ENCODE measurements around the gene MMP25. TPM values are rescaled to one million over a fixed set of nuclear protein-coding genes. Genes with fewer than 3 reads are reported as not detected.

Gene MMP25
- total RNA-seq, 1 experiment from 2014 or later = 0.15 TPM

GRCh38 chr16:3084969-3085670, 38.8 kb downstream of the MMP25 start:
- H3K9me3 ChIP-seq (ENCODE audit: low read length) = no peaks in the 10 kb centered on the region
- H3K4me3 ChIP-seq (ENCODE audit: low read length) = no peak overlapping the region
- H3K27ac ChIP-seq (ENCODE audit: low read length) = no peak overlapping the region
- H3K79me2 ChIP-seq (ENCODE audit: low read length) = no peaks in the 10 kb centered on the region
- no peaks in the 10 kb centered on the region for H3K9me2 ChIP-seq (replicated peaks; ENCODE audit: insufficient read depth, low read length)
- H3K4me2 ChIP-seq (ENCODE audit: low read depth, low read length, poor library complexity, severe bottlenecking) = no peak overlapping the region
- no peaks in the 10 kb centered on the region for H3K36me3 ChIP-seq (ENCODE audit: insufficient read depth, low read length)
- no peak for DNase-seq
- H4K20me1 ChIP-seq (ENCODE audit: insufficient read depth, low read depth, low read length) = no peaks in the 10 kb centered on the region
- no peak overlapping the region for H2AFZ ChIP-seq (ENCODE audit: low read length)
- H3K9ac ChIP-seq (ENCODE audit: low read length) = no peak overlapping the region
- no peaks in the 10 kb centered on the region for H3K27me3 ChIP-seq (ENCODE audit: low read length)
- H3K4me1 ChIP-seq (ENCODE audit: low read length) = no peaks in the 10 kb centered on the region

- no peaks in the 10 kb centered on the region for H3K4me1 ChIP-seq (ENCODE audit: low read length)
- no peak overlapping the region for H3K4me3 ChIP-seq (ENCODE audit: low read length)
- DNase-seq = no peak
- H3K27me3 ChIP-seq (ENCODE audit: low read length) = no peaks in the 10 kb centered on the region
- no peak overlapping the region for H2AFZ ChIP-seq (ENCODE audit: low read length)
- H3K4me2 ChIP-seq (ENCODE audit: low read depth, low read length, poor library complexity, severe bottlenecking) = no peak overlapping the region
- H3K79me2 ChIP-seq (ENCODE audit: low read length) = no peaks in the 10 kb centered on the region
- no peaks in the 10 kb centered on the region for H4K20me1 ChIP-seq (ENCODE audit: insufficient read depth, low read depth, low read length)
- H3K9me2 ChIP-seq (replicated peaks; ENCODE audit: insufficient read depth, low read length) = no peaks in the 10 kb centered on the region
- H3K36me3 ChIP-seq (ENCODE audit: insufficient read depth, low read length) = no peaks in the 10 kb centered on the region
- H3K27ac ChIP-seq (ENCODE audit: low read length) = no peak overlapping the region
- H3K9me3 ChIP-seq (ENCODE audit: low read length) = no peaks in the 10 kb centered on the region
- H3K9ac ChIP-seq (ENCODE audit: low read length) = no peak overlapping the region
These were observed 39.7 kb downstream of the MMP25 start for GRCh38 chr16:3085868-3086595.

DNA sequence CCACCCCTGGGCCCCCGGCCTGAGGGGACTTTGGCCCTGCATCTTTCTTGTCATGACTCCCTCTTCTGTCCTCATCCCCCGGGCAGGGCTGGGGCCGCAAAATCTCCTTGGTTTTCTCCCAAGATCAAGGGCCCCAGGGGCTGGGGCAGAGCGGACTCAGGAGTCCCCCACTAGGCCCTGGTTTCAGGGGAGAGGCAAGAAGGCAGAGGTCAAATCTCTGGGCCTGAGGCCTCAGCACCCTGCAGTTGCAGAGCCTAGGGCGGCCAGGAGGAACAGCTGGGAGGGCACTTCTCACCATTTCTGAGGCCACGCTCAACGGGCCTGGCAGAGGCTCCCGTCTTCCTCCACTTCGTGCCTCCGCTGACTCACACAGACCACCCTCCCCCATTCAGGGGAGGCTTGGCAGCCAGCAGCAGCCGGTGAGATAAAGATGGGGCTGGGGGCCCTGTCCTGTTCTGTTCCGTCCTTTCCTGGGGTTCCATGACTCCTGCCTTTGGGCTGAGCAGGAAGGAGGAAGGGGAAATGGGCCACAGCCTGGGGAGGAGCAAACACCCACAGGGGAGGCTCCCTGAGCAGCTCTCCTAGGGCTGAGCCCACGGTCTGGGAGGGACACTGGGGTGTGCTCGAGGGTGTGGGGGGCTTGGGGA, 40.4 kb downstream of the MMP25 start:
- Histone ChIP-seq H4K20me1 (ENCODE audit: insufficient read depth, low read depth, low read length) (no peaks in the 10 kb centered on the region), H3K4me3 (ENCODE audit: low read length) (no peak overlapping the region), H3K9me3 (ENCODE audit: low read length) (no peaks in the 10 kb centered on the region), H3K9ac (ENCODE audit: low read length) (no peak overlapping the region), H3K27me3 (ENCODE audit: low read length) (no peaks in the 10 kb centered on the region), H3K4me2 (ENCODE audit: low read depth, low read length, poor library complexity, severe bottlenecking) (no peak overlapping the region), H2AFZ (ENCODE audit: low read length) (no peak overlapping the region), H3K36me3 (ENCODE audit: insufficient read depth, low read length) (no peaks in the 10 kb centered on the region), H3K4me1 (ENCODE audit: low read length) (no peaks in the 10 kb centered on the region), H3K79me2 (ENCODE audit: low read length) (no peaks in the 10 kb centered on the region), H3K27ac (ENCODE audit: low read length) (no peak overlapping the region), H3K9me2 (replicated peaks; ENCODE audit: insufficient read depth, low read length) (no peaks in the 10 kb centered on the region)
- DNase-seq = no peak

DNA sequence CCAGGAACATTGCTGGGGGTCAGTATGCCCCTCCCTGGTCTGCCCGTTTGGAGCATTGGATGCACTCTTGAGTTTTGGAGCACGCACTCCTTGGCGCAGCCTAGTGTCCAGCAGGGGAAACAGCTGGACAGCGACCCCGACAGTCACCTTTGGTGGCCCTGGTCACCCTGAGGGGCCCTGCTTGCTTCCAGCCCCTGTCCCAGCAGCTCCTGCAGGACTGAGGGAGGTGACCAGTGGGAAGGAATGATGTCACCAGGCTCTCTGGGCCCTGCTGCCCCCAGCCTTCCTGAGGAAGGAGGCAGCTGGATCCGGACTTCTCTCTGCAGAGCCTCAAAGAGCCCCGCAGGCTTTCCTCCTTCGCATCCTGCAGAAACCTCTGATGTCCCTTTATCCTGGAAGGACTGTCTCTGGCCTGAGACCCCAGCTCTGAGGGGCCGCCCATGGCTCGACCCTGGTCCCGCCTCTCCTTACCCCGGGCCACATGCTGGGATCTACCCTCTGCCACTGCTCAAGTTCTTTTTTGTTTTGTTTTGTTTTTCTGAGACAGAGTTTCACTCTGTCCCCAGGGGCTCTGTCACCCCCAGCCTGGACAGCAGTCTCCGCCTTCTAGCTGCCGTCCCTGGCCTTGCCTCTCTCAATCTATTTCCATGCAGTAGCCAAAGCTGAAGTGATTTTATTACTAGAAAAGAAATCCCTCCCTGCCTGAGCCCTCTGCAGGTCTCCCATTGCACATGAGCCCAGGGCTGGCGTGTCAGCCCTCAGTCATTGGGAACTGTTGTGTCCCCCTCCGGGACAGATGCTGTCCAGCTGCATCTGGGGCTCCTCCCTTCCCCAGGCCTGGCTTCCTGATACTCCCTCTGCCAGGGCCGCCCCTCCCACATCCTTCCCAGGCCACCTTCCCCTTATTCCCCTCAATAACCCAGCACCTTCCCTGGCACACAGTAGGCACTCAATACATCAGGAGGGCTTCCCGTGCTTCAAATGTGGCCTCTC, 41.2 kb downstream of the MMP25 start:
- Histone ChIP-seq H3K4me1 (ENCODE audit: low read length) (no peaks in the 10 kb centered on the region), H3K4me3 (ENCODE audit: low read length) (no peak overlapping the region), H3K79me2 (ENCODE audit: low read length) (no peaks in the 10 kb centered on the region), H3K27ac (ENCODE audit: low read length) (no peak overlapping the region), H3K36me3 (ENCODE audit: insufficient read depth, low read length) (no peaks in the 10 kb centered on the region), H2AFZ (ENCODE audit: low read length) (no peak overlapping the region), H4K20me1 (ENCODE audit: insufficient read depth, low read depth, low read length) (no peaks in the 10 kb centered on the region), H3K9ac (ENCODE audit: low read length) (no peak overlapping the region), H3K9me3 (ENCODE audit: low read length) (no peaks in the 10 kb centered on the region), H3K4me2 (ENCODE audit: low read depth, low read length, poor library complexity, severe bottlenecking) (no peak overlapping the region), H3K9me2 (replicated peaks; ENCODE audit: insufficient read depth, low read length) (no peaks in the 10 kb centered on the region), H3K27me3 (ENCODE audit: low read length) (no peaks in the 10 kb centered on the region)
- peak; percentile 25 for DNase-seq

- no peak overlapping the region for H2AFZ ChIP-seq (ENCODE audit: low read length)
- H3K9me3 ChIP-seq (ENCODE audit: low read length) = no peaks in the 10 kb centered on the region
- H3K27ac ChIP-seq (ENCODE audit: low read length) = no peak overlapping the region
- H3K9ac ChIP-seq (ENCODE audit: low read length) = no peak overlapping the region
- H3K4me2 ChIP-seq (ENCODE audit: low read depth, low read length, poor library complexity, severe bottlenecking) = no peak overlapping the region
- no peaks in the 10 kb centered on the region for H3K79me2 ChIP-seq (ENCODE audit: low read length)
- no peaks in the 10 kb centered on the region for H3K27me3 ChIP-seq (ENCODE audit: low read length)
- no peaks in the 10 kb centered on the region for H3K36me3 ChIP-seq (ENCODE audit: insufficient read depth, low read length)
- no peak overlapping the region for H3K4me3 ChIP-seq (ENCODE audit: low read length)
- H3K4me1 ChIP-seq (ENCODE audit: low read length) = peaks cover 7% of the 10 kb centered on the region
- DNase-seq = no peak
- no peaks in the 10 kb centered on the region for H4K20me1 ChIP-seq (ENCODE audit: insufficient read depth, low read depth, low read length)
- H3K9me2 ChIP-seq (replicated peaks; ENCODE audit: insufficient read depth, low read length) = no peaks in the 10 kb centered on the region
These were observed 42.1 kb downstream of the MMP25 start for GRCh38 chr16:3088450-3088849.

GRCh38 chr16:3088925-3089716, 42.8 kb downstream of the MMP25 start:
- H3K27me3 ChIP-seq (ENCODE audit: low read length) = no peaks in the 10 kb centered on the region
- H3K9me3 ChIP-seq (ENCODE audit: low read length) = no peaks in the 10 kb centered on the region
- no peak overlapping the region for H3K4me2 ChIP-seq (ENCODE audit: low read depth, low read length, poor library complexity, severe bottlenecking)
- H4K20me1 ChIP-seq (ENCODE audit: insufficient read depth, low read depth, low read length) = no peaks in the 10 kb centered on the region
- no peaks in the 10 kb centered on the region for H3K9me2 ChIP-seq (replicated peaks; ENCODE audit: insufficient read depth, low read length)
- peak; percentile 17 for DNase-seq
- no peaks in the 10 kb centered on the region for H3K36me3 ChIP-seq (ENCODE audit: insufficient read depth, low read length)
- H3K4me1 ChIP-seq (ENCODE audit: low read length) = peaks cover 10% of the 10 kb centered on the region
- no peak overlapping the region for H3K4me3 ChIP-seq (ENCODE audit: low read length)
- no peaks in the 10 kb centered on the region for H3K79me2 ChIP-seq (ENCODE audit: low read length)
- H3K27ac ChIP-seq (ENCODE audit: low read length) = no peak overlapping the region
- H3K9ac ChIP-seq (ENCODE audit: low read length) = no peak overlapping the region
- no peak overlapping the region for H2AFZ ChIP-seq (ENCODE audit: low read length)

DNA sequence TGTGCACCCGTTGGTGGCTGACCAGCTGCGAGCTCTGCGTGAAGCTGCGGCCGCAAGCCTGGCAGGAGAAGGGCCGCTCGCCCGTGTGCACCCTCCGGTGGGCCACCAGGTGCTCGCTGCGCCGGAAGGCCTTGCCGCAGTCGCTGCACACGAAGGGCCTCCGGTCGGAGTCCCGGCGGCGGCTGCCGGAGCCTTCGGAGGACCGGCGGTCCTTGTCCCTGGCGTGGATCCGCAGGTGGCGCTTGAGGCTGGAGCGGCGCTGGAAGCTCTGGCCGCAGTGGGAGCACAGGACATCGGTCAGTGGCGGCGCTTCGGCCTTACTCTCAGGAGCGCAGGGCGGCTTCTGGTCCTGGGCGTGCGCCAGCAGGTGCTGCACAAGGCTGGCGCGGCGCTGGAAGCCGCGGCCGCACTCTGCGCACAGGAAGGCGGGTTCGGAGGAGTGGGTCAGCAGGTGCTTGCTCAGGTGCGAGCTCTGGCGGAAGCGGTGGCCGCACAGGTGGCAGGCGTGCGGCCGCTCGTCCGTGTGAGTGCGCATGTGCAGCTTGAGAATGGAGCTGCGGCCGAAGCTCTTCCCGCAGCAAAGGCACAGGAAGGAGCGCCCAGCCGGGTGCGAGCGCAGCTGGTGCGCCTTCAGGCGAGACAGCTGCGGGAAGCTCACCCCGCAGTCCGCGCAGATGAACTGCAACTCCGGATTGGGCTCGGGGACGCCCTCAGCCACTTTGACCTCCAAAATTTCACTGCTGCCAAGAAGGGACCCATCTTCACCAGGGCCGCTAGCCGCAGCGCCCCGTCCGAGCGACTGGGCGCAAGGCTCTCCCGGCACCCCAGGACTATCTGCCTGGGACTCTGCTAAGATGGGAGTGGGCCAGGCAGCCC, 43.6 kb downstream of the MMP25 start:
- Histone ChIP-seq H3K9ac (ENCODE audit: low read length) (no peak overlapping the region), H3K27ac (ENCODE audit: low read length) (no peak overlapping the region), H2AFZ (ENCODE audit: low read length) (no peak overlapping the region), H3K9me3 (ENCODE audit: low read length) (no peaks in the 10 kb centered on the region), H3K9me2 (replicated peaks; ENCODE audit: insufficient read depth, low read length) (no peaks in the 10 kb centered on the region), H3K36me3 (ENCODE audit: insufficient read depth, low read length) (no peaks in the 10 kb centered on the region), H3K4me2 (ENCODE audit: low read depth, low read length, poor library complexity, severe bottlenecking) (no peak overlapping the region), H4K20me1 (ENCODE audit: insufficient read depth, low read depth, low read length) (no peaks in the 10 kb centered on the region), H3K4me1 (ENCODE audit: low read length) (peaks cover 10% of the 10 kb centered on the region), H3K4me3 (ENCODE audit: low read length) (no peak overlapping the region), H3K79me2 (ENCODE audit: low read length) (no peaks in the 10 kb centered on the region), H3K27me3 (ENCODE audit: low read length) (no peaks in the 10 kb centered on the region)
- no peak for DNase-seq

Data from Karpas-422 (cell line).